GM19043 (cell line): ENCODE data around the gene RHOT1.
"Not testable (repeated sequence)": the region's sequence is repeated elsewhere in the genome, so short reads cannot be mapped to it uniquely, and the experiment has no call there.

Source experiments
- ATAC-seq: cut with Tn5 transposase; IDR thresholded peaks from one replicate; pipeline ENCODE4 v1.9.1; 2021; ENCODE audit warnings: low read depth; ENCODE audit not compliant: unreplicated experiment

RHOT1 gene

GRCh38 chr17:32142038-32142856 is at the start of gene RHOT1:
RHOT1 (plus strand) TSS chr17:32142502; CDS start chr17:32142693, 191 bp downstream.
- ATAC-seq = peak; percentile 59

- no peak for ATAC-seq
These were observed 42.6 kb upstream of the RHOT1 start for GRCh38 chr17:32099686-32100085.

DNA sequence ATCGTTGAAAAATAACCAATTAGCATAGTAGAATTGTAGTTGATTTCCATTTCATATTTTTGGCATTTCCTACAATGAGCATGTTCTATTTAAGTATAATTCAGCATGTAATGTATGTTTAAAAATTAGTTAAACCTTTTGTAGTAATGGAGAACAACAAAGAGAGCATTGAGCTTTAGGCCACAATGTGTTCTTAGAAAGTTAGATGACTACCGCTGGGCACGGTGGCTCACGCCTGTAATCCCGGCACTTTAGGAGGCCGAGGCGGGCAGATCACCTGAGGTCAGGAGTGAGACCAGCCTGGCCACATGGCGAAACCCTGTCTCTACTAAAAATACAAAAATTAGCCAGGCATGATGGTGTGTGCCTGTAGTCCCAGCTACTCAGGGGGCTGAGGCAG is 42.0 kb upstream of the RHOT1 start:
- ATAC-seq = not testable (repeated sequence)

- no peak for ATAC-seq
These were observed 41.2 kb upstream of the RHOT1 start for GRCh38 chr17:32100971-32101631.

- ATAC-seq = no peak
These were observed 40.1 kb upstream of the RHOT1 start for GRCh38 chr17:32102172-32102571.

DNA sequence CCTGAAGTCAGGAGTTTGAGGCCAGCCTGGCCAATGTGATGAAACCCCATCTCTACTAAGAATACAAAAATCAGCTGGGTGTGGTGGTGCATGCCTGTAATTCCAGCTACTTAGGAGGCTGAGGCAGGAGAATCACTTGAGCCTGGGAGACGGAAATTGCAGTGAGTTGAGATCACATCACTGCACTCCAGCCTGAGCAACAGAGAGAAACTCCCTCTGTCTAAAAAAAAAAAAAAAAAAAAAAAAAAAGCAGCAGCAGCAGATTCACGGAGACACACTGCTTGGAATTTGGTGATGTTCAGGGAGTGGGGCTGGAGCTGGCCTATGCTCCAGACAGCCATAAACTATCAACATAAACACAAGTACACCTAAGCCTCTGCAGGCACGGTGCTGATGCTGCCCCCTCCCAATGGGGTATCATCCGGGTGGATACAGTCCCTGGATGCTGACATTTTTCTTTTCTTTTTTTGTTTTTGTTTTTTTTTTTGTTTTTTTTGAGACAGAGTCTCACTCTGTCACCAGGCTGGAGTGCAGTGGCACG is 39.6 kb upstream of the RHOT1 start:
- no peak for ATAC-seq

- no peak for ATAC-seq
These were observed 38.7 kb upstream of the RHOT1 start for GRCh38 chr17:32103476-32104113.

GRCh38 chr17:32104158-32104557 is 38.1 kb upstream of the RHOT1 start:
- no peak for ATAC-seq

DNA sequence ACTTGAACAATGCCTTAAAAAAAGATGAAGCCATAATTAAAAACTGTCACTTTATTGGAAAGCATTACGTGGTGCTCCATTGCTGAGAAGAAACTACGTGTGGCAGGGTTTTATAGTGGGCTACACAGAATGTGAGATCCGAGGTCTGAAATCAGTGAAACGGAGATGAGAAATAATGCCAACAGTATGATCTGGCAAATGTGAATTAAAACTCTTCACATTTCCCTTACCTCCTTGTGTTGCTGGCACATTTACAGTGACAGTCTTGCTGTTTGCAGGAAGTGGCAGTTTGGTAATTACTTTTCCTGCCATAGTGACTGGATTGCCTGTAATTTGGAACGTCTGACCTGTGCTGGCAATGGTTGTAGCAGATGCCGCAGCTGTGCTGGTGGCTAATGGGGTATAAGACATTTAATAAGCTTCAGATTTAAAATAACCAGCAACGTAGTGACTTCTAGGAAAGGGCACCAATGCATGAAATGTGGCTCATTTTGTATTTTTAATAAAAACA is 35.8 kb upstream of the RHOT1 start:
- not testable (repeated sequence) for ATAC-seq

DNA sequence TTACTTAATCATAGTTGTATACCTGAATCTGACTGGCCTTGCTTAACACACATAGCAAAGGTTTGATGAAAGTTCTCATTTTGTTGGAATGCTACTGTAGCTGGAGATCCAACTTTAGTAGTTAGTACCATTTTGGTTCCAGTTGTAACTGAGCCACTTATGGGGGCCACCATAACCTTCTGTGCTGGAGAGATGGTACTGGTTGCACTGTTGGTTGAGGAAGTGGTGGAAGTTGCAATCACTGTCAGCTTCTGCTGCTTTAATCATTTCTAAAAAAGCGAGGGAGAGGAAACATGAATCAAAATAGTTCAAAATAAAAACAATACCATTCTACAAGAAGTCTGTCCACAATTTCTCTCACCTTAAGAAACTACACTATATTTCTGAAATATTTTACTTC is 35.1 kb upstream of the RHOT1 start:
- not testable (repeated sequence) for ATAC-seq

DNA sequence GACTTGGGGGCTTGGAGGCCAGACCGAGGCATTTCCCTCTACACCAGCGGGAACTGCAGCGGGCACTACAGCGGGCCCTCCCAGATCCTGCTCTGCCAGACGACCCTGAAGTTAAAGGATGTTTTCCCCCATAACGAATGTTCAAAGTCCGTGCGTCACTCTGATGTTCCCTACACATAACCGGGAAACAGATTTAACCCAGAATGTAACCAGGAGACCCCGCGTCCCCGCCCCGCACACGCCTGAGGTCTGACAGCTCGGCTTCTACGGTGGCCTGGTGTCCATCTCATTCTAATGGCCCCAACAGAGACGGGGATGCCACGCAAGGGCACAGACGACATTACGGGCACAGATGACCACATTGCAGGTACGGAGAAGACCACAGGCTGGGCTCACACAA is 31.7 kb upstream of the RHOT1 start:
- no peak for ATAC-seq

DNA sequence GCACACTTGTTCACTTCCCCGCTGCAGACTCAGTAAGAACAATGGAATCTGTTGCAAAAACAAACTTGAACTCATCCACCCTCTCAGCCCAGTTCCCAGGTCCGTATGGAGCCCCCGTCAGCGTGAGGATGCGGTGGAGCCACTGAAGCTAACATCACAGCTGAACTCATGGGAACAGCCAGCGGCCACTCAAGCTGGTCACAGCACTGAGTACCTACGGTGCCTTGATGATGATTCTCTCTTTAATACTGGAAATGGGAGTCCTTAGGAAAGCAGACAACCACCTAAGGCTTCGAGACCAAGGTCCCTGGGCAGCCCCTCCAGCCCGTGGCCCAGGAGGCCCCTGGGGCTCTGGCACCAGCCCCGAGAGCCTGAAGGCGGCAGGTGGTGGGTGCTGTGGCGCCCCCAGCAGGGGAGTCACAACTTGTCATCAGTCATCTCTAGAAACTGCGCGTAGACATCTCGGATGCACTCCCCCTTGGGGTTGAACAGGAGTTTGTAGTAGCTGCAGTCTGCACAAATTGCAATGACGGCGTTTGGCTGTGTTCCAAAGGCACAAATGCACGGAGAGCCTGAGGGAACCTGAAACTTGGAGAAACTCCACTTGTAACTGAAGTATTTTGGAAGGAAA is 31.0 kb upstream of the RHOT1 start:
- no peak for ATAC-seq

- no peak for ATAC-seq
These were observed 29.9 kb upstream of the RHOT1 start for GRCh38 chr17:32112416-32112815.

DNA sequence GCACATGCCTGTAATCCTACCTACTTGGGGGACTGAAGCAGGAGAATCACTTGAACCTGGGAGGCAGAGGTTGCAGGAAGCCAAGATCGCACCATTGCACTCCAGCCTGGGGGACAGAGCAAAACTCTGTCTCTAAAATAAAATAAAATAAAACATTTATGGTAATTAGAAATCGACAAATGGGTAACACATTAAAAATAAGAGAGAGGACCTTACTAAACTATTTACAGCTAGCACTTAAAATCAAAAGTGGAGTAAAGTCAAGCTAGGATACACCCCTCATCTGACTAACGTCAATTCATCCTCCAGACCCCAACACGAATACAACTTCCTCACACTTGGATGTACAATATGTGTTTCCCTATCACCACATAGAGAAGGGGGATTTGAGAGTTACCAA is 27.8 kb upstream of the RHOT1 start:
- no peak for ATAC-seq

DNA sequence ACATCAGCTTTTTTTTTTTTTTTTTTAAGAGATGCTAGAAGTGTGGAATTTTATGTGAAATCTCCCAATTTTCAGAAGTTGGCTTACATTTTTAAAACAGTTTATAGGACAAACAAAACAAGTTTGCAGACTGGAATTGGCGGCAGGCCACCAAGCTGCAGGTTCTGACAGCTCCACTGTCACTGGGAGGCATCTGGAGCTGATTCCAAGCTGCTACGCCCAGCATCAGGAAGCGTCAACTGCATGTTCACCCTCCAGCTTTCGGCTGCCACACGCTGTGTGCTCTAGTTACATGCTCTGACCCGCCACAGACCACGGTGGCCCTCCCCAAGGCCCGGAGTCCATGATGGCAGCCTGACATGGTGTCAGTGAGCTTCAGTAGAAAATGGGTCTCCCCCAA is 26.8 kb upstream of the RHOT1 start:
- not testable (repeated sequence) for ATAC-seq

GRCh38 chr17:32116937-32117336 is 25.4 kb upstream of the RHOT1 start:
- no peak for ATAC-seq

GRCh38 chr17:32117399-32117798 is 24.9 kb upstream of the RHOT1 start:
- ATAC-seq = no peak

GRCh38 chr17:32118088-32118487 is 24.2 kb upstream of the RHOT1 start:
- ATAC-seq = not testable (repeated sequence)

- ATAC-seq = no peak
These were observed 23.5 kb upstream of the RHOT1 start for GRCh38 chr17:32118835-32119234.

GRCh38 chr17:32120141-32120540 is 22.2 kb upstream of the RHOT1 start:
- ATAC-seq = no peak

DNA sequence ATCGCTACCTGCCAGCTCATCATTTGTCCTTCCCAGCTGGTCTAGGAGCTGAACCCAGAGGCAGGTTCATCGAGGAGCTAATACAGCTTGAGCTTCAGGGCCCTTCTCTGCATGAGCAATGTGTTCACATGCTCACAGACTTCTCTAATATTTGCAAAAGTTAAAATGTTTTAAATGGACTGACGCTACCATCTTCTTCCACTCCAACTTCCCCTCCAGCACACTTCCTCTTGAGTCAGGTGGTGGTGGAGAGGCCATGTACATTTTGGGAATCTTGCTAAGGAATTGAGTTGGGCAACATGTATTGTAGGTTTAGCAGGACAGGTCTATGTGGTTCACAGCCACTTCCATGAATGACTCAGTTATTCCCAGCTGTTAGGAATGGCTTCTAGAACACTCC is 21.6 kb upstream of the RHOT1 start:
- ATAC-seq = no peak
